Mononuclear cell (primary cell): Measurements from ENCODE around the gene ROMO1. TPM values are rescaled to one million over a fixed set of nuclear protein-coding genes. Genes with fewer than 3 reads are reported as not detected.
"Not testable (repeated sequence)": the region's sequence is repeated elsewhere in the genome, so short reads cannot be mapped to it uniquely, and the experiment has no call there.

ENCODE experiments used
- H3K27me3 ChIP-seq: 2 replicates; pipeline ENCODE4 v1.6.0; 2011; ENCODE audit warnings: low read length, control low read depth; ENCODE audit not compliant: insufficient read depth
- H3K4me1 ChIP-seq: 2 replicates; pipeline ENCODE4 v1.5.1; 2011; ENCODE audit warnings: mild to moderate bottlenecking, low read length, control low read depth; ENCODE audit not compliant: insufficient read depth
- H3K4me3 ChIP-seq: 2 replicates; pipeline ENCODE4 v1.5.1; 2011; ENCODE audit warnings: mild to moderate bottlenecking, low read length, moderate library complexity
- H3K9me3 ChIP-seq: 2 replicates; pipeline ENCODE4 v1.5.1; 2011; ENCODE audit warnings: low read depth, mild to moderate bottlenecking, control low read depth, low read length
- total RNA-seq: library from RNA; depleted of rRNA; stranded (reverse); fragments of >200 nt; gene quantifications from one replicate; pipeline ENCODE4 v1.2.3, GENCODE V29; 2012

ROMO1 gene
- total RNA-seq, 1 donor: 26.1 TPM

DNA sequence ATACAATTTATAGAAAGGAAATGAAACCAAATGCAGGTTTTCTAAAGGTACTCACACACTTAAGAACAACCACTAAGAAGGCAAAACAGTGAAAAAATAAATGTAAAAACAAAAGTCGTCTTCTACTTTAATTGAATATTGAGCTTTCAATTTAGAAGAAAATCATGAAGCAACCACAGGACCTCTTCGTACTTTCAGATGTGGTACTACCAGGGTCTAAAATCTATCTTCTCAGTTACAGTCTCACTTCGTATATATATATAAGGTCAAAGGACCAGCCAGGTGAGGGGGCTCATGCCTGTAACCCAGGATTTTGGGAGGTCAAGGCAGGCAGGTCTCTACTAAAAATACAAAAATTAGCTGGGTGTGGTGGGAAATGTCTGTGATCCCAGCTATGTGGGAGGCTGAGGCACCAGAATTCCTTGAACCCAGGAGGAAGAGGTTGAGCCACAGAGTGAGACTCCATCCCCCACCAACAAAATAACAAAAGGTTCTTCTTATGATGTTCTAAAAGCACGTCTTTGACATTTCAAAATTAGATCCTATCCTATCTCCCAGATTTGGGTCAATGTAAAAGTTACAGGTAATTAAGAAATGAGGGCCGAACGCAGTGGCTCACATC lies 12.5 kb downstream of the ROMO1 start:
- no peak overlapping the region for H3K4me3 ChIP-seq
- no peaks in the 10 kb centered on the region for H3K27me3 ChIP-seq
- H3K4me1 ChIP-seq: peaks cover 11% of the 10 kb centered on the region
- H3K9me3 ChIP-seq: no peaks in the 10 kb centered on the region

DNA sequence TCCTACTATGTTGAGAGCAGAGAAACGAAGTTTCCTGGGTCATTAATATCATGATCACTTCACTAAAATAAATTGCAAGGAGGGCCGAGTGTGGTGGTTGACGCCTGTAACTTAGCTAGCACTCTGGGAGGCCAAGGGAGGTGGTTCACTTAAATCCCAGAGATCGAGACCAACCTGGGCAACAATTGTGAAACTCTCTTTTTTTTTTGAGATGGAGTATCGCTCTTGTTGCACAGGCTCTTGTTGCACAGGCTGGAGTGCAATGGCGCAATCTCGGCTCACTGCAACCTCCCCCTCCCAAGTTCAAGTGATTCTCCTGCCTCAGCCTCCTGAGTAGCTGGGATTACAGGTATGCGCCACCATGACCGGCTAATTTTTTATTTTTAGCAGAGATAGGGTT lies 13.9 kb downstream of the ROMO1 start:
- H3K4me1 ChIP-seq: peaks cover 11% of the 10 kb centered on the region
- not testable (repeated sequence) for H3K4me3 ChIP-seq, H3K9me3 ChIP-seq, H3K27me3 ChIP-seq

DNA sequence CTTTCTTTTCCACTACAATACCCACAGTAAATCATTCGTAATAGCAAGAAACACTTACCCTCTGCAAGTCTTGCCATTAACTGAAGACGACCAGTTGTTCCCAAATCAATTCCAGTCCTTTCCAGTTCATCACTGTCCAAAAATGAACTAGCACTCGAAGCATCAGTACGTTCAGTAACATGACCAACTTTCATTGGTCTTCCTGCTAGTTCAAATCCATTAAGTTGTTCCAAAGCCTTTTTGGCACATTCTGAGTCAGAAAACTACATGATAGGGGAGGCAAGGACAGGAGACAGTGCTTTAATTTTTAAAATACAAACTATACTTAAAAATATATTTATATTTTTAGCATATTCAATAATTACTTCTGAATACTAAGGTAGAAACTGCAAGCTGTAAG lies 14.9 kb downstream of the ROMO1 start:
- H3K9me3 ChIP-seq: no peaks in the 10 kb centered on the region
- no peaks in the 10 kb centered on the region for H3K27me3 ChIP-seq
- H3K4me1 ChIP-seq: peaks cover 10% of the 10 kb centered on the region
- no peak overlapping the region for H3K4me3 ChIP-seq

DNA sequence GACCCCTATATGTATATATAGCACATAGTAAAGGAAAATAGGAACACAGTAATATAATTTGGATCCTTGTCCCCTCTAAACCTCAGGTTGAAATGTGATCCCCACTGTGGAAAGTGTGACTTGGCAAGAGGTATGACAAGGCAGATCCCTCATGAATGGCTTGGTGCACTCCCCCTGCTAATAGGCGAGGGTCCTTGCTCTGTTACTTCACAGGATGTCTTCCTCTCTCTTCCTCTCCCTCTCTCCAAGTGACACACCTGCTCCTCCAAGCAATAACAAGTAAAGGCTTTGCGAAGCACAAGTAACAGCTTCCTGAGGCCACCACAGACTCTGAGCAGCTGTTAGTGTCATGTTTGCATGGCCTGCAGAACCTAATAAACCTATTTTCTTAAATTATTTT lies 16.4 kb downstream of the ROMO1 start:
- Histone ChIP-seq H3K4me3 (no peak overlapping the region), H3K27me3 (no peaks in the 10 kb centered on the region), H3K9me3 (no peaks in the 10 kb centered on the region), H3K4me1 (peaks cover 14% of the 10 kb centered on the region)

DNA sequence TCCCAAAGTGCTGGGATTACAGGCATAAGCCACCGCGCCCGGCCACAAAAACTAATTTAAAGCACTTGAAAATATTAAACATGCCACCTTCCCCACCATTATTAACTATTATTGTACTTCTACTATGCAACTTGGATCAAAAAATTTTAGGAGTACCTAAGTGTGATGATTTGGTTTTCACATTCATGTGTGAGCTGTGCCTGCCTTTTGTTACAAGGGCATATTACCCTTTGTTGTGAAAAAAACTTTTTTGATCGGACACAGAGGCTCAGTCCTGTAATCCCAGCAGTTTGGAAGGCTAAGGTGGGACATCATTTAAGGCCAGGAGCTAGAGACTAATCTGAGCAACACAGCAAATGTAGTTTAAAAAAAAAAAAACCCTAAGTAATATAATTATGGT lies 17.1 kb downstream of the ROMO1 start:
- H3K27me3 ChIP-seq: no peaks in the 10 kb centered on the region
- no peak overlapping the region for H3K4me3 ChIP-seq
- peaks cover 14% of the 10 kb centered on the region for H3K4me1 ChIP-seq
- no peaks in the 10 kb centered on the region for H3K9me3 ChIP-seq

DNA sequence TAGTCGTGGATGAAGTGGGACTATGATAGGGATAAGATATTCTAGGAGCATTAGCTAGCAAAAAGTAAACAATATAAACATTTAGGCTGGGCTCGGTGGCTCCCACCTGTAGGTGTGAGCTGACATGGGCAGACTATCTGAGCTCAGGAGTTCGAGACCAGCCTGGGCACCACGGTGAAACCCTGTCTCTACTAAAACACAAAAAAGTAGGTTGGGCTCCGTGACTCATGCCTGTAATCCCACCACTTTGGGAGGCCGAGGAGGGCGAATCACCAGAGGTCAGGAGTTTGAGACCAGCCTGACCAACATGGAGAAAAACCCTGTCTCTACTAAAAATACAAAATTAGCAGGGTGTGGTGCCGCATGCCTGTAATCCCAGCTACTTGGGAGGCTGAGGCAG lies 19.1 kb downstream of the ROMO1 start:
- not testable (repeated sequence) for H3K27me3 ChIP-seq, H3K4me1 ChIP-seq, H3K9me3 ChIP-seq, H3K4me3 ChIP-seq

DNA sequence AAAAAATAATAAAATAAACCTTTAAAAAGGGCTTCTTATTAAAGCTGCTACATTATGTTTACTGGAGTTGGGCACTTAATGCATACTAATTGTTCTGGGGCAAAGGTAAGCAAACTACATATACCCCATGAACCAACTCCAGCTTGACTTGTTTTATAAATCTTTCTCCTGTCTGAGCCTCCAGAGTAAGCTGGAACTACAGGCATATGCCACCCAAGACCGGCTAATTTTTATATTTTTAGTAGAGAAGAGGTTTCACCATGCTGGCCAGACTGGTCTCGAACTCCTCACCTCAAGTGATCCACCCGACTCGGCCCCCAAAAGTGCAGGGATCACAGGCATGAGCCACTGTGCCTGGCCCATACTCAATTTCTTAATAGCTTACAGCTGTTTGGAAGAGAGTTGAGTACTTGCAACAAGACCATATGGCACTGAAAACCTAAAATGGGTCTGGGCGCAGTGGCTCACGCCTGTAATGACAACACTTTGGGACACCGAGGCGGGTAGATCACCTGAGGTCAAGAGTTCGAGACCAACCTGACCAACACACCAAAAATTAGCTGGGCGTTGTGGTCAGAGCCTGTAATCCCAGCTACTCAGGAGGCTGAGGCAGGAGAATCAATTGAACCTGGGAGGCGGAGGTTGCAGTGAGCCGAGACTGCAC lies 19.9 kb downstream of the ROMO1 start:
- Histone ChIP-seq H3K4me1 (peaks cover 16% of the 10 kb centered on the region), H3K27me3 (no peaks in the 10 kb centered on the region), H3K4me3 (no peak overlapping the region), H3K9me3 (no peaks in the 10 kb centered on the region)

DNA sequence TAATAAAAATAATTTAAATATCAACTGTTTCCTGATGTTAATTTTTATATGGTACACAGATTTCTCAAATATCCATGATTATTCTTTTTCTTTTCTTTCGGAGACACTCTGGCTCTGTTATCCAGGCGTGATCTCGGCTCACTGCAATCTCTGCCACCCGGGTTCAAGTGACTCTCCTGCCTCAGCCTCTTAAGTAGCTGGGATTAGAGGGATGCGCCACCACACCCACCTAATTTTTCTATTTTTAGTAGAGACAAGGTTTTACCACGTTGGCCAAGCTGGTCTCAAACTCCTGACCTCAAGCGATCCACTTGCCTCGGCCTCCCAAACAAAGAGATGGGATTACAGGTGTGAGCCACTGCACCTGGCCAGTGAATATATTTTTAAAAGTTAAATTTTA lies 20.5 kb downstream of the ROMO1 start:
- no peak overlapping the region for H3K4me3 ChIP-seq
- no peaks in the 10 kb centered on the region for H3K27me3 ChIP-seq
- H3K4me1 ChIP-seq: peaks cover 16% of the 10 kb centered on the region
- H3K9me3 ChIP-seq: no peaks in the 10 kb centered on the region

DNA sequence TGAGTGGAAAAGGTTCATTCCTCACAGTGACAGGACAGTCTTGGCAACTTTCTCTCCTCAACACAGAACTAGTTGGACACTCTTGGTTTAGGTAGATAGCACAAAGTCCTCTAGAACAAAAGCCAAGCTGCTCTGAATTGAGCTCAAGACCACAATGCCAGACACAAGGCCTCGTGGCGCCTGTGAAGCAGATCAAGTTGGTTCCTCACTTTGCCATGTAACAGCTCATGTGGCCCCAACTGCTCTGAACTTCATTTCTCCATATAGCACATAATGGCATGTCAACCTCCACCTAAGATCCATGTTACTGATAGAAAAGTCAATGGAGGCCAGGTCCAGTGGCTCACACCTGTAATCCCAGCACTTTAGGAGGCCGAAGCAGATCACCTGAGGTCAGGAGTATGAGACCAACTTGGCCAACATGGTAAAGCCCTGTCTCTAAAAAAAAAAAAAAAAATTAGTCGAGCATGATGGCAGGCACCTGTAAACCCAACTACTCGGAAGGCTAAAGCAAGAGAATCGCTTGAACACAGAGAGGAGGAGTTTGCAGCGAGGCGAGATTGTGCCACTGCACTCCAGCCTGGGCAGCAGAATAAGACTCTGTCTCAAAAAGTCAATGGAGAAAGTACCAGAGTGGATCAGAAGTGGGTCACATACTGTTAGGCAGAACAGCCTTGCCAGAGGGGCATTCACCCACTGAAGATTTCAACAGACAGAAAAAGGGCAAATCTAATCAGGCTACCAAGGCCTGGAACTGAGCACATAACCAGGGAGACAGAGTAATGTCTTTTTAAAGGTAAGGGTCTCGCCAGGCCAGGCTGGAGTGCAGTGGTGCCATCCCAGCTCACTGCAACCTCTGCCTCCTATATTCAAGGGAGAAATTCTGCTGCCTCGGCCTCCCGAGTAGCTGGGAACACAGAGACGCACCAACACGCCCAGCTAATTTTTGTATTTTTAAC lies 21.2 kb downstream of the ROMO1 start:
- no peaks in the 10 kb centered on the region for H3K9me3 ChIP-seq
- no peaks in the 10 kb centered on the region for H3K27me3 ChIP-seq
- H3K4me1 ChIP-seq: peaks cover 16% of the 10 kb centered on the region
- no peak overlapping the region for H3K4me3 ChIP-seq

DNA sequence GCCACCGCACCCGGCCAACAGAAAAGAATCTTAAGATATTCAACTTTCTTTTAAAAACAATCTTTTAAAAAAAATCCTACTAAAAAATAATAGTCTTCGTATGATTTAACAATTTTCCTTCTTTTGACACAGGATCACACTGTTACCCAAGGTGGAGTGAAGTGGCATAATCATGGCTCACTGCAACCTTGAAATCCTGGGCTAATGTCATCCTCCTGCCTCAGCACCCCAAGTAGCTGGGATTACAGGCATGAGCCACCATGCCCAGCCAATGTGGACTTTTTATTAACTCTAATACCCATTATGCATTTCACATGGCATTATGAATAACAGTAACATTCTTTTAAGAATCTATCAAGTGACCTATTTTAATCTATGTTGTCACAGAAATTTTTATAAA lies 22.0 kb downstream of the ROMO1 start:
- peaks cover 16% of the 10 kb centered on the region for H3K4me1 ChIP-seq
- H3K9me3 ChIP-seq: no peaks in the 10 kb centered on the region
- H3K27me3 ChIP-seq: no peaks in the 10 kb centered on the region
- no peak overlapping the region for H3K4me3 ChIP-seq

DNA sequence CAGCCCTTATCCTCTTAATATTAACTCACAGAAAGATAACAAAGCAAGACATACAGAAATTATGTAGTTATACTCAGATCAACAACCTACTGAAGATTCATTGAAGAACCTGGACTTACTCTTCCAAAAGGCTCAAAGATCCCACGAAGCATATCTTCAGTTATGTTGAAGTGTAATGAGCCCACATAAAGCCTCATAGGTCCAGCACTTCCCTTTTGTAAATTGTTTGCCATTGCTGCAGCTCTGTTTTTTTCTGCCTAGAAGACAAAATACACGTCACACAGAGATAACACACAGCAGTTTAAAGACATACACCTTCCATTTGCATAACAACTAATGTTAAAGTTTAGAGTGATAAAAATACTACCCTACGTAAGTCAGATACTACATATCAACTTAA lies 22.4 kb downstream of the ROMO1 start:
- Histone ChIP-seq H3K27me3 (no peaks in the 10 kb centered on the region), H3K4me1 (peaks cover 16% of the 10 kb centered on the region), H3K9me3 (no peaks in the 10 kb centered on the region), H3K4me3 (no peak overlapping the region)

DNA sequence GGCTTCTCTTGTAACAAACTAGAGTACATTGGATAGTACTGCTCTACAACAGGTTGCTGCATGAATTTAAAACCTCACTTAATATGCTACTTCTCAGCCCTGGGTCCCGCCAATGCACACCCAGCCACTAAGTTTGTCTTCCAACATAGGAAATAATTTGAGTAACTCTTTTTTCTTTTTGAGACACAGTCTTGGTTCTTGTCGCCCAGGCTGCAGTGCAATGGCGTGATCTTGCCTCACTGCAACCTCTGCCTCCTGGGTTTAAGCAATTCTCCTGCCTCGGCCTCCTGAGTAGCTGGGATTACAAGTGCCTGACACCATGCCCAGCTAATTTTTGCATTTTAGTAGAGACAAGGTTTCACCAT lies 24.1 kb downstream of the ROMO1 start:
- not testable (repeated sequence) for H3K4me3 ChIP-seq, H3K27me3 ChIP-seq, H3K9me3 ChIP-seq
- H3K4me1 ChIP-seq: peaks cover 22% of the 10 kb centered on the region

DNA sequence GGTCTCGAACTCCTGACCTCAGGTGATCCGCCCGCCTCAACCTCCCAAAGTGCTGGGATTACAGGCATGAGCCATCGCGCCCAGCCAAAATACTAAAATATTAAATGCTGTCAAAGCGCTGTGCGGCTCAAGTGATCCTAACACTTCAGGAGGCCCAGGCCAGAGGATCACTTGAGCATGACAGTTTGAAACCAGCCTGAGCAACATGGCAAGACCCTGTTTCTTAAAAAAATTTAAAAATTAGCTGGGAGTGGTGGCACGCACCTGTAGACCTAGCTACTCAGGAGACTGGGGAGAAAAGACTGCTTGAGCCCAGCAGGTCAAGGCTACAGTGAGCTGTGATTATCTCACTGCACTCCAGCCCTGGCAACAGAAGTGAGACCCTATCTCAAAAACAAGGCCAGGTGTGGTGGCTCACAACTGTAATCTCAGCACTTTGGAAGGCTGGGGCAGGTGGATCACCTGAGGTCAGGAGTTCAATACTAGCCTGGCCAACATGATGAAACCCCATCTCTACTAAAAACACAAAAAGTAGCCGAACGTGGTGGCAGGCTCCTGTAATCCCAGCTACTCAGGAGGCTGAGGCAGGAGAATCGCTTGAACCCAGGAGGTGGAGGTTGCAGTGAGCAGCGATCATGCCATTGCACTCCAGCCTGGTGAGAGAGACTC lies 24.6 kb downstream of the ROMO1 start:
- not testable (repeated sequence) for H3K9me3 ChIP-seq, H3K4me3 ChIP-seq, H3K27me3 ChIP-seq
- H3K4me1 ChIP-seq: peaks cover 22% of the 10 kb centered on the region

DNA sequence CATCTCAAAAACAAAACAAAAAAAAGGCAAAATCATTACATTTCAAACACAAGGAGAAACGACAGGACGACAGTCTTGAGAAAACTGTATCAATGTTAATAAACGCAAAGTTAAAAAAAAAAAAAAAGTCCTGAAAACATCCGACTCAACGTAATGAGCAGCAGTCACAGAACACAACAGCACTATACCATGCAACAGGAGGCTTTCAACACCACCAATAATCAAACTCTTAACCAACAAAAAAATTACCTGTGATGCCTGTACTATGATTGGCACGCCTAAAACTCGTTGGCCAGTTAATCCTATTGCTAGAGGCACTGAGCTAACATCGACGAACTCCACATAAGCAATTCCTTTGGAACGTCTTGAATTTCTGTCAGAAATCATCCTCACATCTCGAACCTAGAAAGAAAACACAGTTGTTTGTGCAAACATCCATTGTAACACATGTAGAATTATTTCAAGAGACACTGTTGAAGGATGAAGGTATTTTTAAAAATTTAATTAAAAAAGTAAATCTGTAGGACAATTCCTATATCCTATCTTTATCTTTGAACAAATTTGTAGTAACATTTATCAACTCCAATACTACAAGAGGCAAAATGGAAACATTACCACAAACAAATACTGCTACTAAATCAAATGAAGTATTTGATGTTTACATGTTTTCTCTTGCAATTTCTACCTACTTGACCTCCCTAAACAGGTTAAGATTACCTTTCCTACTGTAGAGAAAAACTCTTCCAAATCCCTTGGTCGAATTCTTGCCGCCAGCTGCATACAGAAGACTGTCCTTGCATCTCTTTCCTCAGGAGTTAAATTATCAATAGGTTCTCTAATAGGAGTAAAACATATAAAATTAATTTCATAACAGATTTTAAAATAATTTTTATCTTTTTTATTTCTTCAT lies 25.4 kb downstream of the ROMO1 start:
- Histone ChIP-seq H3K27me3 (no peaks in the 10 kb centered on the region), H3K4me1 (peaks cover 21% of the 10 kb centered on the region), H3K9me3 (no peaks in the 10 kb centered on the region), H3K4me3 (no peak overlapping the region)
